PC-3 (cell line): ENCODE measurements around the gene FCRL1. TPM values are rescaled to one million over a fixed set of nuclear protein-coding genes. Genes with fewer than 3 reads are reported as not detected.

ENCODE experiments used
- ATAC-seq: fragments of 200-7000 bp; cut with Tn5 transposase; 2 replicates; pipeline ENCODE4 v1.9.1; 2020; ENCODE audit warnings: mild to moderate bottlenecking, moderate library complexity
- Bru-seq: library from RNA; stranded (reverse); fragments of 400-500 nt; gene quantifications from one replicate; lab custom pipeline; 2021; lab: Mats Ljungman, UMichigan
- BruChase-seq, 2 experiments: library from RNA; stranded (reverse); fragments of 400-500 nt; gene quantifications; one replicate each; lab custom pipeline; 2021; lab: Mats Ljungman, UMichigan
- BruUV-seq: library from RNA; stranded (reverse); fragments of 400-500 nt; replicated peaks from 2 replicates; lab custom pipeline; 2021; lab: Mats Ljungman, UMichigan
- CTCF ChIA-PET: fragments of 300-600 bp; sonication (Branson Sonifier 250); formaldehyde crosslinking; loops from one replicate; lab custom pipeline; 2022; ENCODE audit warnings: antibody characterized with exemption; lab: Charles Lee
- POLR2A ChIA-PET: fragments of 300-600 bp; sonication (Branson Sonifier 250); formaldehyde crosslinking; loops from one replicate; lab custom pipeline; 2022; ENCODE audit warnings: antibody characterized with exemption; ENCODE audit not compliant: unreplicated experiment; lab: Charles Lee
- DNase-seq: peaks from one replicate; pipeline ENCODE4 v3.0.0-alpha.2; 2015
- H2AFZ ChIP-seq: fragments of 300-600 bp; sonication (generic); 2 replicates; pipeline ENCODE4 v1.6.0; 2016; ENCODE audit warnings: antibody characterized with exemption, low read length
- H3F3A ChIP-seq: fragments of 300-600 bp; sonication (generic); one replicate; pipeline ENCODE4 v1.6.0; 2017; ENCODE audit warnings: antibody characterized with exemption, low read length, control low read depth, mild to moderate bottlenecking; ENCODE audit not compliant: unreplicated experiment
- H3K27ac ChIP-seq: fragments of 300-600 bp; sonication (generic); 2 replicates; pipeline ENCODE4 v1.5.1; 2016; ENCODE audit warnings: mild to moderate bottlenecking, low read length
- H3K27me3 ChIP-seq: fragments of 300-600 bp; sonication (generic); 2 replicates; pipeline ENCODE4 v1.6.1; 2016; ENCODE audit warnings: low read length, mixed read lengths
- H3K36me3 ChIP-seq: fragments of 300-600 bp; sonication (generic); 2 replicates; pipeline ENCODE4 v1.6.1; 2016; ENCODE audit warnings: low read depth, mixed run types, low read length, mixed read lengths
- H3K4me1 ChIP-seq: fragments of 300-600 bp; sonication (generic); 2 replicates; pipeline ENCODE4 v1.5.1; 2016; ENCODE audit warnings: low read length; ENCODE audit not compliant: insufficient read depth
- H3K4me2 ChIP-seq: fragments of 300-600 bp; sonication (generic); 2 replicates; pipeline ENCODE4 v1.6.0; 2016; ENCODE audit warnings: low read length
- H3K4me3 ChIP-seq: fragments of 300-600 bp; sonication (generic); 2 replicates; pipeline ENCODE4 v1.5.1; 2016; ENCODE audit warnings: mild to moderate bottlenecking, low read length, mixed read lengths
- H3K79me2 ChIP-seq: fragments of 300-600 bp; sonication (generic); 2 replicates; pipeline ENCODE4 v1.6.1; 2017; ENCODE audit warnings: low read length, mixed read lengths
- H3K9ac ChIP-seq: fragments of 300-600 bp; sonication (generic); 2 replicates; pipeline ENCODE4 v1.6.0; 2016; ENCODE audit warnings: mild to moderate bottlenecking, low read length
- H3K9me2 ChIP-seq: fragments of 300-600 bp; sonication (generic); replicated peaks from 2 replicates; pipeline ENCODE4 v1.6.1; 2016; ENCODE audit warnings: mixed run types, low read length, mixed read lengths
- H3K9me3 ChIP-seq: fragments of 300-600 bp; sonication (generic); 2 replicates; pipeline ENCODE4 v1.6.1; 2016; ENCODE audit warnings: low read length, mixed read lengths
- H4K20me1 ChIP-seq: fragments of 300-600 bp; sonication (generic); 2 replicates; pipeline ENCODE4 v1.6.1; 2016; ENCODE audit warnings: low read length, mixed read lengths
- EZH2 ChIP-seq: fragments of 300-600 bp; sonication (generic); IDR thresholded peaks from one replicate; pipeline ENCODE4 v1.6.1; 2017; ENCODE audit warnings: antibody characterized with exemption, mild to moderate bottlenecking, low read length; ENCODE audit not compliant: unreplicated experiment
- EZH2phosphoT487 ChIP-seq: fragments of 300-600 bp; sonication (generic); IDR thresholded peaks from 2 replicates; pipeline ENCODE4 v1.6.1; 2018; ENCODE audit warnings: mild to moderate bottlenecking, antibody characterized with exemption, low read length, borderline replicate concordance
- intact Hi-C: fragments of 100-400 bp; cut with micrococcal nuclease; formaldehyde crosslinking; loops from 2 replicates; pipeline ENCODE4 v1.9.0; 2023
- long read RNA-seq: library from polyadenylated mRNA; unstranded; transcript quantifications from one replicate; pipeline ENCODE4 v2.0.0, GENCODE V29; 2021; ENCODE audit not compliant: unreplicated experiment
- total RNA-seq: library from RNA; depleted of rRNA; stranded (reverse); fragments of >200 nt; gene quantifications from 2 replicates; pipeline ENCODE4 v1.2.3, GENCODE V29; 2014; rRNA removed
- TF ChIP-seq, protein P1 (sequence below): fragments of 300-600 bp; sonication (generic); conservative IDR thresholded peaks from 2 replicates; pipeline ENCODE4 v1.5.1; 2017; ENCODE audit warnings: antibody characterized with exemption, low read depth, mild to moderate bottlenecking, low read length

FCRL1 gene, protein sequence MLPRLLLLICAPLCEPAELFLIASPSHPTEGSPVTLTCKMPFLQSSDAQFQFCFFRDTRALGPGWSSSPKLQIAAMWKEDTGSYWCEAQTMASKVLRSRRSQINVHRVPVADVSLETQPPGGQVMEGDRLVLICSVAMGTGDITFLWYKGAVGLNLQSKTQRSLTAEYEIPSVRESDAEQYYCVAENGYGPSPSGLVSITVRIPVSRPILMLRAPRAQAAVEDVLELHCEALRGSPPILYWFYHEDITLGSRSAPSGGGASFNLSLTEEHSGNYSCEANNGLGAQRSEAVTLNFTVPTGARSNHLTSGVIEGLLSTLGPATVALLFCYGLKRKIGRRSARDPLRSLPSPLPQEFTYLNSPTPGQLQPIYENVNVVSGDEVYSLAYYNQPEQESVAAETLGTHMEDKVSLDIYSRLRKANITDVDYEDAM
- total RNA-seq (not detected in 2 replicates), Bru-seq, nascent RNA (not detected), BruChase-seq, experiment 1, labeled RNA remaining after a 6-hour chase (not detected), BruChase-seq, experiment 2, labeled RNA remaining after a 2-hour chase (not detected)
- long read RNA-seq, result 0 reads

GRCh38 chr1:157819896-157820295 lies at the start of gene FCRL1:
TSS of gene FCRL1 (minus strand) at chr1:157820120. CDS start at chr1:157820037, 83 bp downstream.
- Histone ChIP-seq H3K79me2 (no peaks in the 10 kb centered on the region), H3K9me3 (no peaks in the 10 kb centered on the region), H3K4me1 (no peaks in the 10 kb centered on the region), H3K27ac (no peak within 1 kb of the TSS), H3K36me3 (no peaks in the 10 kb centered on the region), H2AFZ (no peak within 1 kb of the TSS), H4K20me1 (no peaks in the 10 kb centered on the region), H3K27me3 (peaks cover 48% of the 10 kb centered on the region), H3F3A (no peaks in the 10 kb centered on the region), H3K4me3 (no peak within 1 kb of the TSS), H3K9me2 (no peaks in the 10 kb centered on the region), H3K9ac (no peak within 1 kb of the TSS), H3K4me2 (no peak within 1 kb of the TSS)
- ChIA-PET POLR2A (no interaction called here), CTCF (no interaction called here)
- TF ChIP-seq EZH2 (no peak), EZH2phosphoT487 (no peak)
- no TSS peak for BruUV-seq
- intact Hi-C loops, result no loop called here
- ATAC-seq (no peak), DNase-seq (no peak)

DNA sequence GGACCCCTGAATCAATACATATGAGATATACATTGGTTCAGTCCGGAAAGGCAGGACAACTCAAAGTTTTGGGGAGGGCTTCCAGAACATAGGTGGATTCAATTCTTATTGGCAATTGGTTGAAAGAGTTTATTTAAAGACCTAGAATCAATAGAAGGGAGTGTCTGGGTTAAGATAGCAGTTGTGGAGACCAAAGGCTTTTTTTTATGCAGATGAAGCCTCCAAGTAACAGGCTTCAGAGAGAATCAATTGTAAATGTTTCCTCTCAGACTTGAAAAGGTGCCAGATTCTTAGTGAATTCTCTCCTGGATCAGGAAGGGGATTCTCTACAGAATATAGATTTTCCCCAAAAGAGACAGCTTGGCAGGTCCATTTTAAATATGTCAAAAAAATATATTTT lies 48.7 kb upstream of the FCRL1 start:
- POLR2A ChIA-PET, result no interaction called here
- CTCF ChIA-PET, result no interaction called here

More for the DNA sequence above, 48.7 kb upstream of the FCRL1 start:
- no peaks in the 10 kb centered on the region for H3K9me2 ChIP-seq
- no peak overlapping the region for H3K4me3 ChIP-seq
- no peak overlapping the region for H3K4me2 ChIP-seq
- H2AFZ ChIP-seq, result no peak overlapping the region
- no peak overlapping the region for H3K9ac ChIP-seq
- DNase-seq (no peak), ATAC-seq (no peak)
- intact Hi-C loops, result no loop called here
- no peaks in the 10 kb centered on the region for H3K79me2 ChIP-seq
- H3K36me3 ChIP-seq, result no peaks in the 10 kb centered on the region
- H4K20me1 ChIP-seq, result no peaks in the 10 kb centered on the region
- BruUV-seq, result no TSS peak
- H3K27ac ChIP-seq, result no peak overlapping the region
- H3K4me1 ChIP-seq, result no peaks in the 10 kb centered on the region
- peaks cover 65% of the 10 kb centered on the region for H3K27me3 ChIP-seq
- H3F3A ChIP-seq, result no peaks in the 10 kb centered on the region
- no peaks in the 10 kb centered on the region for H3K9me3 ChIP-seq
- no peak for TF ChIP-seq EZH2phosphoT487
- TF ChIP-seq, protein P1, sequence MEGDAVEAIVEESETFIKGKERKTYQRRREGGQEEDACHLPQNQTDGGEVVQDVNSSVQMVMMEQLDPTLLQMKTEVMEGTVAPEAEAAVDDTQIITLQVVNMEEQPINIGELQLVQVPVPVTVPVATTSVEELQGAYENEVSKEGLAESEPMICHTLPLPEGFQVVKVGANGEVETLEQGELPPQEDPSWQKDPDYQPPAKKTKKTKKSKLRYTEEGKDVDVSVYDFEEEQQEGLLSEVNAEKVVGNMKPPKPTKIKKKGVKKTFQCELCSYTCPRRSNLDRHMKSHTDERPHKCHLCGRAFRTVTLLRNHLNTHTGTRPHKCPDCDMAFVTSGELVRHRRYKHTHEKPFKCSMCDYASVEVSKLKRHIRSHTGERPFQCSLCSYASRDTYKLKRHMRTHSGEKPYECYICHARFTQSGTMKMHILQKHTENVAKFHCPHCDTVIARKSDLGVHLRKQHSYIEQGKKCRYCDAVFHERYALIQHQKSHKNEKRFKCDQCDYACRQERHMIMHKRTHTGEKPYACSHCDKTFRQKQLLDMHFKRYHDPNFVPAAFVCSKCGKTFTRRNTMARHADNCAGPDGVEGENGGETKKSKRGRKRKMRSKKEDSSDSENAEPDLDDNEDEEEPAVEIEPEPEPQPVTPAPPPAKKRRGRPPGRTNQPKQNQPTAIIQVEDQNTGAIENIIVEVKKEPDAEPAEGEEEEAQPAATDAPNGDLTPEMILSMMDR, result no peak
- no peak for TF ChIP-seq EZH2
